H1 (cell line): ENCODE data around the gene UPF3A. TPM values are rescaled to one million over a fixed set of nuclear protein-coding genes. Genes with fewer than 3 reads are reported as not detected.

Source experiments
- CTCF ChIA-PET: fragments of 300-600 bp; sonication (Branson Sonifier 250); formaldehyde crosslinking; loops from one replicate; lab custom pipeline; 2021; ENCODE audit not compliant: partially characterized antibody; lab: Charles Lee
- POLR2A ChIA-PET: fragments of 300-600 bp; sonication (Branson Sonifier 250); formaldehyde crosslinking; loops from one replicate; lab custom pipeline; 2021; ENCODE audit warnings: inconsistent platforms; ENCODE audit not compliant: partially characterized antibody; lab: Charles Lee
- DNase-seq, 2 experiments: peaks; one replicate each; pipeline versions ENCODE4 v3.0.0 to v3.0.0-alpha.2; 2010 to 2022; ENCODE audit warnings: low spot score in 2 of 2, low read depth in 1 of 2, mixed read lengths in 1 of 2
- FAIRE-seq: peaks from 2 replicates; lab custom pipeline; 2011; peaks lifted over from hg19 to GRCh38; lab: Jason Lieb, UNC
- H2AFZ ChIP-seq: 2 replicates; pipeline ENCODE4 v1.8.1; 2012; ENCODE audit warnings: low read length, inconsistent platforms
- H2AK5ac ChIP-seq: 2 replicates; pipeline ENCODE4 v1.6.1; 2013; ENCODE audit warnings: low read depth, low read length
- H2BK120ac ChIP-seq: replicated peaks from 2 replicates; pipeline ENCODE3; 2013; ENCODE audit warnings: low read depth, low read length, inconsistent platforms
- H2BK12ac ChIP-seq: 2 replicates; pipeline ENCODE4 v1.6.1; 2013; ENCODE audit warnings: low read depth, low read length
- H2BK15ac ChIP-seq: 2 replicates; pipeline ENCODE4 v1.6.1; 2013; ENCODE audit warnings: low read length
- H2BK20ac ChIP-seq: 2 replicates; pipeline ENCODE4 v1.6.1; 2013; ENCODE audit warnings: low read length
- H2BK5ac ChIP-seq: 2 replicates; pipeline ENCODE4 v1.6.1; 2013; ENCODE audit warnings: low read depth, low read length
- H3K14ac ChIP-seq: 2 replicates; pipeline ENCODE4 v1.6.1; 2013; ENCODE audit warnings: inconsistent platforms; ENCODE audit not compliant: insufficient read length
- H3K18ac ChIP-seq: 2 replicates; pipeline ENCODE4 v1.6.1; 2013; ENCODE audit warnings: low read length; ENCODE audit errors: extremely low read depth
- H3K23ac ChIP-seq: 2 replicates; pipeline ENCODE4 v1.6.1; 2013; ENCODE audit warnings: inconsistent platforms; ENCODE audit not compliant: insufficient read length
- H3K23me2 ChIP-seq: 2 replicates; pipeline ENCODE4 v1.6.1; 2013; ENCODE audit warnings: low read depth, low read length
- H3K27ac ChIP-seq: 2 replicates; pipeline ENCODE4 v1.6.1; 2011; ENCODE audit warnings: low read depth, low read length, inconsistent platforms
- H3K27me3 ChIP-seq, 4 experiments: replicated peaks in 1 of 4; 1 replicate in 1 of 4; 2 replicates in 3 of 4; pipeline versions ENCODE4 v1.6.1 to v1.8.1; 2011 to 2013; ENCODE audit warnings: low read length in 3 of 4, mild to moderate bottlenecking in 3 of 4, inconsistent platforms in 2 of 4, mixed read lengths in 2 of 4, moderate library complexity in 1 of 4; ENCODE audit not compliant: control insufficient read depth in 3 of 4, insufficient read depth in 3 of 4; ENCODE audit errors: extremely low read depth in 1 of 4
- H3K36me3 ChIP-seq, 4 experiments: 2 replicates each; pipeline versions ENCODE4 v1.6.1 to v1.8.1; 2011 to 2013; ENCODE audit warnings: mild to moderate bottlenecking in 4 of 4, low read length in 3 of 4, moderate library complexity in 2 of 4, control low read depth in 1 of 4, inconsistent platforms in 1 of 4; ENCODE audit not compliant: insufficient read depth in 4 of 4, control insufficient read depth in 2 of 4
- H3K4ac ChIP-seq: replicated peaks from 2 replicates; pipeline ENCODE3; 2013; ENCODE audit warnings: low read length, low read depth, mixed read lengths, inconsistent platforms; ENCODE audit not compliant: insufficient read length
- H3K4me1 ChIP-seq, 4 experiments: replicated peaks in 1 of 4; 1 replicate in 1 of 4; 2 replicates in 3 of 4; pipeline versions ENCODE4 v1.6.1 to v1.8.1; 2011 to 2013; ENCODE audit warnings: low read length in 3 of 4, inconsistent platforms in 2 of 4, mixed read lengths in 1 of 4; ENCODE audit not compliant: insufficient read depth in 4 of 4, control insufficient read depth in 3 of 4
- H3K4me2 ChIP-seq, 2 experiments: 2 replicates each; pipeline versions ENCODE4 v1.6.1 to v1.8.1; 2011 to 2013; ENCODE audit warnings: low read depth in 2 of 2, low read length in 2 of 2, control low read depth in 1 of 2, inconsistent platforms in 1 of 2, mild to moderate bottlenecking in 1 of 2; ENCODE audit not compliant: insufficient read depth in 1 of 2
- H3K4me3 ChIP-seq, 4 experiments: fragments of 200-600, 300-600 bp in 1 of 4; sonication (generic), shearing (Covaris generic), sonication (Bioruptor Twin) in 1 of 4; 2 replicates each; pipeline versions ENCODE4 v1.5.1 to v1.8.1; 2011 to 2016; ENCODE audit warnings: low read length in 4 of 4, low read depth in 3 of 4, control low read depth in 2 of 4, inconsistent platforms in 2 of 4, mild to moderate bottlenecking in 2 of 4, mixed read lengths in 1 of 4, moderate library complexity in 1 of 4; ENCODE audit not compliant: insufficient read depth in 2 of 4; ENCODE audit errors: extremely low read depth in 1 of 4
- H3K56ac ChIP-seq: replicated peaks from 2 replicates; pipeline ENCODE3; 2013; ENCODE audit warnings: low read depth, mild to moderate bottlenecking, mixed read lengths, low read length, inconsistent platforms; ENCODE audit not compliant: insufficient read length
- H3K79me1 ChIP-seq: 2 replicates; pipeline ENCODE4 v1.6.1; 2013; ENCODE audit warnings: low read depth, low read length, control low read depth
- H3K79me2 ChIP-seq, 2 experiments: 2 replicates each; pipeline versions ENCODE4 v1.6.1 to v1.8.1; 2012 to 2013; ENCODE audit warnings: low read length in 2 of 2, mild to moderate bottlenecking in 2 of 2, inconsistent platforms in 1 of 2; ENCODE audit not compliant: insufficient read depth in 2 of 2, control insufficient read depth in 1 of 2
- H3K9ac ChIP-seq, 4 experiments: replicated peaks in 1 of 4; 1 replicate in 1 of 4; 2 replicates in 3 of 4; pipeline versions ENCODE4 v1.6.1 to v1.8.1; 2011 to 2013; ENCODE audit warnings: low read depth in 3 of 4, low read length in 3 of 4, control low read depth in 2 of 4, mild to moderate bottlenecking in 2 of 4, moderate library complexity in 2 of 4, inconsistent platforms in 1 of 4; ENCODE audit errors: extremely low read depth in 1 of 4
- H3K9me3 ChIP-seq, 2 experiments: 2 replicates each; pipeline versions ENCODE4 v1.6.1 to v1.8.1; 2012 to 2013; ENCODE audit warnings: mild to moderate bottlenecking in 2 of 2, moderate library complexity in 2 of 2, control low read depth in 1 of 2, inconsistent platforms in 1 of 2, low read depth in 1 of 2, low read length in 1 of 2, mixed read lengths in 1 of 2; ENCODE audit not compliant: insufficient read depth in 2 of 2
- H4K20me1 ChIP-seq, 2 experiments: replicated peaks in 1 of 2; 2 replicates each; pipeline versions ENCODE3 to v1.8.1; 2011 to 2013; ENCODE audit warnings: inconsistent platforms in 2 of 2, low read length in 2 of 2, mild to moderate bottlenecking in 1 of 2; ENCODE audit not compliant: insufficient read depth in 2 of 2, control insufficient read depth in 1 of 2
- H4K5ac ChIP-seq: 2 replicates; pipeline ENCODE4 v1.6.1; 2013; ENCODE audit warnings: low read length, low read depth, mixed read lengths, inconsistent platforms; ENCODE audit not compliant: insufficient read length
- H4K8ac ChIP-seq: 2 replicates; pipeline ENCODE4 v1.8.0; 2013; ENCODE audit warnings: mild to moderate bottlenecking, moderate library complexity, low read length, inconsistent platforms; ENCODE audit not compliant: insufficient read depth; ENCODE audit errors: extremely low read depth
- H4K91ac ChIP-seq: replicated peaks from 2 replicates; pipeline ENCODE3; 2013; ENCODE audit warnings: low read length, mixed read lengths, inconsistent platforms; ENCODE audit not compliant: insufficient read length
- EP300 ChIP-seq, 2 experiments: IDR thresholded peaks; 1 replicate in 1 of 2; 2 replicates in 1 of 2; pipeline ENCODE4 v1.6.1; 2011 to 2012; ENCODE audit warnings: low read depth in 2 of 2, low read length in 2 of 2, mild to moderate bottlenecking in 2 of 2, borderline replicate concordance in 1 of 2, inconsistent platforms in 1 of 2, moderate library complexity in 1 of 2
- KDM1A ChIP-seq: fragments of 200-600, 300-600 bp; sonication (generic); IDR thresholded peaks from 2 replicates; pipeline ENCODE4 v1.7.1; 2016; ENCODE audit warnings: mild to moderate bottlenecking, low read length, borderline replicate concordance
- RBBP5 ChIP-seq: IDR thresholded peaks from 2 replicates; pipeline ENCODE4 v1.7.1; 2012; ENCODE audit warnings: low read depth, mild to moderate bottlenecking, inconsistent platforms, low read length, moderate library complexity, borderline replicate concordance
- RFX5 ChIP-seq: IDR thresholded peaks from 2 replicates; pipeline ENCODE4 v1.6.1; 2011; ENCODE audit warnings: low read depth, low read length, improper control_type of control experiment, borderline replicate concordance
- SP2 ChIP-seq: IDR thresholded peaks from 2 replicates; pipeline ENCODE4 v1.6.1; 2012; ENCODE audit warnings: mild to moderate bottlenecking, low read length, inconsistent platforms
- SP4 ChIP-seq: IDR thresholded peaks from 2 replicates; pipeline ENCODE4 v1.6.1; 2012; ENCODE audit warnings: low read length, inconsistent platforms
- TAF7 ChIP-seq: optimal IDR thresholded peaks from 2 replicates; pipeline ENCODE3; 2011; ENCODE audit warnings: low read depth, mild to moderate bottlenecking, inconsistent platforms, low read length, moderate library complexity, borderline replicate concordance
- WGBS, 2 experiments: shearing (Covaris generic) in 1 of 2; methylation state at CpG; one replicate each; pipeline versions ENCODE4 v1.1.6 to v1.1.7; 2013 to 2015; ENCODE audit warnings: low lambda C conversion rate in 2 of 2, mixed read lengths in 2 of 2, inconsistent platforms in 1 of 2, low coverage in 1 of 2, missing lambda C conversion rate in 1 of 2; ENCODE audit not compliant: insufficient replicate concordance in 2 of 2, insufficient coverage in 1 of 2, insufficient read length in 1 of 2; ENCODE audit errors: extremely low coverage in 1 of 2, missing lambda C conversion rate in 1 of 2; 5-methylcytosine and 5-hydroxymethylcytosine counted together
- polyA plus RNA-seq, 7 experiments: library from polyadenylated mRNA; depleted of rRNA in 3 of 7; stranded (reverse) in 5 of 7; unstranded in 2 of 7; fragments of >200 nt in 5 of 7; fragments of 200-250 nt in 2 of 7; gene quantifications; 1 replicate in 5 of 7; 2 replicates in 1 of 7; 4 replicates in 1 of 7; pipeline versions ENCODE4 v1.2.1 to v1.2.3, GENCODE V29; 2011 to 2013; ENCODE audit warnings: missing spikeins in 2 of 7, mixed read lengths in 2 of 7
- total RNA-seq: library from RNA; stranded (reverse); fragmentation: NEBNext Ultra II Directional; extraction: Animal tissue kit (Norgen Biotek cat#: 25700); gene quantifications from 2 replicates; pipeline ENCODE4 v1.2.1, GENCODE V29; 2021

UPF3A gene
- total and polyA plus RNA-seq, 2 of the 8 experiments (the other 6 are each of a cell fraction or from before 2014, with no cell fraction given) = 47.1 to 58.2 TPM

DNA sequence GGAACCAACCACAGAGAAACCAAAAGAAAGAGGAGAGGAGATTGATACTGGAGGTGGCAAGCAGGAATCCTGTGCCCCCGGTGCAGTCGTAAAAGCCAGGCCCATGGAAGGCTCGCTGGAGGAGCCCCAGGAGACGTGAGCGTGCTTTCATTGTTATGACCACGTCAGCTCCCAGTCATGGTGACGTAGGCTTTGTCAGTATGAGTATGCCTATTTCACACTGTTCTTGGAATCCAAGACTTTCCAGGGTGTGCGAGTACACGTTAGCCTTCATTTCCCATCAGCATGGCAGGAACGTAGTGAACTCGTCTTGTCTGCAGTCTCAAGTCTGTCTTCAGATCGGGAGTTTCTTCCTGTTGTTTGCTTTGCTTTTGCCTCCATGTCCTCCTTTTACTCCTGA, 17.5 kb downstream of the UPF3A start:
- Histone ChIP-seq H3K4me1 (no peaks in the 10 kb centered on the region), H3K36me3 (peaks cover 8 to 61% (median 40%) of the 10 kb centered on the region in 4 experiments; a peak in 7 of 8 replicates), H3K18ac (no peak overlapping the region), H3K9me3 (no peaks in the 10 kb centered on the region), H2BK5ac (no peak overlapping the region), H3K23me2 (no peaks in the 10 kb centered on the region), H2BK120ac (no peak overlapping the region), H3K4me2 (no peak overlapping the region), H2BK15ac (no peak overlapping the region), H4K5ac (no peak overlapping the region), H3K56ac (no peak overlapping the region), H4K20me1 (peaks cover 3 to 7% of the 10 kb centered on the region in 2 experiments), H2BK12ac (no peak overlapping the region), H2AK5ac (no peak overlapping the region), H3K14ac (no peak overlapping the region), H3K23ac (no peak overlapping the region), H3K27me3 (no peaks in the 10 kb centered on the region), H3K27ac (no peak overlapping the region), H3K4ac (no peak overlapping the region), H4K8ac (no peak overlapping the region), H3K79me2 (peaks cover 0 to 11% of the 10 kb centered on the region in 2 experiments; a peak in 1 of 4 replicates), H4K91ac (no peak overlapping the region), H3K9ac (no peak overlapping the region), H2AFZ (no peak overlapping the region), H3K4me3 (no peak overlapping the region), H3K79me1 (peaks cover 6% of the 10 kb centered on the region; the same call in 1 of the 2 replicates), H2BK20ac (no peak overlapping the region)
- no peak for DNase-seq
- CTCF ChIA-PET = no interaction called here
- TF ChIP-seq TAF7 (no peak), RBBP5 (no peak), EP300 (IDR thresholded peaks at IDR 0.05; ENCODE audit: borderline replicate concordance in 1 of 2, low read depth in 2 of 2, low read length in 2 of 2) (no peak), SP4 (no peak), SP2 (no peak), RFX5 (no peak), KDM1A (no peak)
- FAIRE-seq = no peak
- 83% methylated on average over 12 of the region's 12 CpGs; no CpG with 5 or more reads in 1 of the 2 experiments for WGBS, 2 experiments
- POLR2A ChIA-PET = interaction anchor here (1.6 to 2.0 kb wide), 2 partner anchors 9 to 11 kb away, joined by 5 to 8 read pairs; no protein-coding TSS in a partner anchor
